SU-DHL-6 (cell line): ENCODE results near the gene IFNL2.

Experiments used
- CTCF ChIP-seq: fragments of 200-600 bp; sonication (generic); IDR thresholded peaks from one replicate; pipeline ENCODE4 v1.5.1; 2017; ENCODE audit warnings: antibody characterized with exemption, mild to moderate bottlenecking, low read length, moderate library complexity; ENCODE audit not compliant: insufficient read depth, poor library complexity, severe bottlenecking
- EZH2phosphoT487 ChIP-seq: fragments of 200-600 bp; sonication (generic), shearing (Covaris generic); conservative IDR thresholded peaks from 2 replicates; pipeline ENCODE4 v1.6.1; 2018; ENCODE audit warnings: mild to moderate bottlenecking, antibody characterized with exemption, low read length, moderate library complexity, mixed read lengths

- no peak for TF ChIP-seq CTCF
- no peak for TF ChIP-seq EZH2phosphoT487
Observed at GRCh38 chr19:39264306-39265290, 3.6 kb upstream of the IFNL2 start.
